ENCODE measurements around the gene RAB2B. TPM values are rescaled to one million over a fixed set of nuclear protein-coding genes. Genes with fewer than 3 reads are reported as not detected.

Gene RAB2B
- total RNA-seq = 10 to 100 TPM; 21.3 to 30.0 (median 25.6) TPM

- DNase-seq (ENCODE audit: low spot score) (peak; percentile 89), ATAC-seq (ENCODE audit: low FRiP score) (peak; percentile 100)
- peak in 2 of 3 donors; percentile 99 for TF ChIP-seq CTCF (IDR thresholded peaks at IDR 0.05)
These were observed at the start of gene RAB2B, which contains the start of gene TOX4 for GRCh38 chr14:21476925-21477681. RAB2B (minus strand) TSS chr14:21476959; CDS start chr14:21476872, 87 bp downstream. TOX4 (plus strand) TSS chr14:21477195; CDS start chr14:21477279, 84 bp downstream.

- DNase-seq (ENCODE audit: low spot score) = peak; percentile 48
- no peak for TF ChIP-seq CTCF (IDR thresholded peaks at IDR 0.05)
- peak; percentile 90 for ATAC-seq (ENCODE audit: low FRiP score)
These were observed 49.4 kb upstream of the RAB2B start, which contains the start of gene SALL2 for GRCh38 chr14:21525962-21526671. SALL2 (minus strand) TSS chr14:21526346; CDS start chr14:21526127, 219 bp downstream.

- no peak for TF ChIP-seq CTCF (IDR thresholded peaks at IDR 0.05)
- ATAC-seq (ENCODE audit: low FRiP score) = peak; percentile 39
- no peak for DNase-seq (ENCODE audit: low spot score)
These were observed 48.8 kb upstream of the RAB2B start for GRCh38 chr14:21525571-21525961.

GRCh38 chr14:21524575-21525490 lies 48.1 kb upstream of the RAB2B start:
- TF ChIP-seq CTCF (IDR thresholded peaks at IDR 0.05) = no peak
- ATAC-seq (ENCODE audit: low FRiP score) (no peak), DNase-seq (ENCODE audit: low spot score) (no peak)

GRCh38 chr14:21523203-21523602 lies 46.4 kb upstream of the RAB2B start:
- ATAC-seq (ENCODE audit: low FRiP score) = no peak
- TF ChIP-seq CTCF (IDR thresholded peaks at IDR 0.05) = no peak
- no peak for DNase-seq (ENCODE audit: low spot score)

GRCh38 chr14:21521501-21521900 lies 44.7 kb upstream of the RAB2B start:
- DNase-seq (ENCODE audit: low spot score) = no peak
- no peak for TF ChIP-seq CTCF (IDR thresholded peaks at IDR 0.05)
- ATAC-seq (ENCODE audit: low FRiP score) = no peak

Data from omental fat pad (tissue), 4 donors.